HG03280 (cell line): ENCODE data around the gene SALL2.
A peak's percentile ranks its signal among the peaks of the same experiment; 100 is the strongest.

Source experiments
- ATAC-seq: cut with Tn5 transposase; IDR thresholded peaks from one replicate; pipeline ENCODE4 v1.9.1; 2021; ENCODE audit warnings: mild to moderate bottlenecking, moderate library complexity; ENCODE audit not compliant: unreplicated experiment

SALL2 gene

DNA sequence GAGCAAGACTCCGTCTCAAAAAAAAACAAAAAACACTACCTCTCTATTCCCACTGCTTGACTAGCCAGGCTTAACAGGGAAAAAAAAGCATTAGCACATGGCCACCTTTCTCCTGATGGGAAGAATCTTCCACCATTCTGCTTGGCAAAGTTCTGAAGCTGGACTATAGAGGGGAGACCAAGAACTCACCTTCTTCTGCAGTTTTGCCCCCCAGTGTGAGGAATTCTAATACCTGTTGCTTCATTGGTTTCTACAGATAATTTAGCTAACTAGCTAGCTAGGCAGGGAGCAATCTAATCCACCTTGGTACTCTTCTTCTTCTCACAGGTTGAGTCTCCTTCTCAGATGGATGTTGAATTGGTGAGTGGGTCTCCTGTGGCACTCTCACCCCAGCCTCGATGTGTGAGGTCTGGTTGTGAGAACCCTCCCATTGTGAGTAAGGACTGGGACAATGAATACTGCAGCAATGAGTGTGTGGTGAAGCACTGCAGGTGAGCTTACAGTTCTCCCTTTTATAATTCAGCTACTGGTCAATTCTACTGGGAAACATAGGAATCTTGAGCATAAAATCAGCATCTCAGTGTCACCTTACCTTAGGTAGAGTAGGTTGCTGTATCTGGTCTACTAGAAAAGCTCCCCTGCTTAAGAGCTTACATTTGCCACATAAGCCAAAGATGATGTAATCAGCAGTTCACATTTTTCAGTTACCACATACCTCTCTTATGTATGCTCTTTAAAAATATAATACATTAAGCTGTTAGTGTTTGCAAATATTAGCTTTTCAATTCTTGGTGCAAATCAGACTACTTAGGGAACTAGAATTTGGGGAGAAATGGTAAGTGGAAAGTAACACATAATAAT lies 31.0 kb downstream of the SALL2 start:
- no peak for ATAC-seq

GRCh38 chr14:21486640-21487087 lies 39.5 kb downstream of the SALL2 start:
- ATAC-seq: no peak

DNA sequence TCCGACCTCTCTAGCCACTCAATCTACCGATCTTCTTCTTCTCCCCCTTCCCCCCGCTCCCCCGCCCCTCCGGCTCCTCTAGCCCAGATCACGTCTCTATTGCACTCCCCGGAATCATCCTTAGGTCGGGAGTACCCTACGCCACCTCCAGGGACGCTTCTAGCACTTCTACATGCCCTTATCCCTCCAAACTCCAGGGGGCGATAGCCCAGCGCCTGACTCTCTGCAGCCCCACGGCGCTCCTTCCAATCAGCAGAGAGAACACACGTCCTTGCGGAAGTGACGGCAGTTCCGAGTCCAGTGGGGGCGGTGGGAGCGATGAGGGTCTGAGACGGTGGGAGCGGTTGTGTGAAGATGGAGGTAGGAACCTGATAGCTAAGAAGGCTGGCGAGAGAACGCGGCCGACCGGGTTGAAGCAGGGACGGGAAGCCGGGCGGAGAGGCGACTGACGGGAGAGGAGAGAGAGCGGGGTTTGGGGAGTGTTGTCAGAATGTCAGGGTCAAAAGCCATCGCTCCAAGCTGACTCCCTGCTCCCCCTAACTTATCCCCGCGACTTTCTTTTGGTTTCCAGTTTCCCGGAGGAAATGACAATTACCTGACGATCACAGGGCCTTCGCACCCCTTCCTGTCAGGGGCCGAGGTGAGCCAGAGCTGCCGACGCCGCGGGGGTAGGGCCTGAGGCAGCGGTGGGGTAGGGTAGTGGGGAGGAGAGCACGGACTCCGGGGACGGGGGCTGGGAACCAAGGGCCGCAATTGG lies 49.0 kb downstream of the SALL2 start, which contains the start of the genes RAB2B and TOX4:
TSS of gene RAB2B (minus strand) at position 35 of the 757 bp plus-strand sequence. CDS start 87 bp downstream, outside the sequence.
TSS of gene TOX4 (plus strand) at position 271 of the 757 bp plus-strand sequence. CDS start at position 355, 84 bp downstream.
- ATAC-seq: peak; percentile 99

DNA sequence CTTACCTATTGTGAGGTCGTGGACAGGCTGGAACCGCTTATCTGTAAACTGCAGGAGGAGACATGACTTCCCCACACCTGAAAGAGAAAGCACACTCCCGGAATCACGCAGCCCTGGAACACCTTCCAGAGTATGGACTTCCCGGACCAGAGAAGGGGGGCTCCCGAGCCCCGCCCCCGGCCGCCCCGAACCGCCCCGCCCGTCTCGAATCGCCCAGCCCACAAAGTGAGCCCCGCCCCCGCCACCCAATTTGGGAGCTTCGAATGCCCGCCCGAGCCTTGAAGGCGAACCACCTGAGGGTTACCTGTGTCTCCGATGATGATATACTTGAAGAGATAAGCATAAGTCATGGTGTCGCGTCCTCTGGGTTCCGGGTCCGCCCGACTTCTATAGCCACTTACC lies 49.6 kb downstream of the SALL2 start:
- peak; percentile 46 for ATAC-seq

GRCh38 chr14:21475767-21476522 lies 50.2 kb downstream of the SALL2 start:
- no peak for ATAC-seq
